NB4 (cell line): Measurements from ENCODE around the gene ERBB4.

Experiments used
- CTCF ChIP-seq: IDR thresholded peaks from one replicate; pipeline ENCODE4 v1.5.1; 2012; ENCODE audit warnings: low read depth, low read length
- MYC ChIP-seq: IDR thresholded peaks from 2 replicates; pipeline ENCODE4 v1.6.1; 2011; ENCODE audit warnings: low read depth, low read length
- POLR2A ChIP-seq: IDR thresholded peaks from 2 replicates; pipeline ENCODE4 v1.6.1; 2011; ENCODE audit warnings: mild to moderate bottlenecking; ENCODE audit not compliant: insufficient read length; ENCODE audit errors: extremely low read depth

GRCh38 chr2:211751848-211752247 is 786.8 kb downstream of the ERBB4 start:
- TF ChIP-seq CTCF: no peak
- TF ChIP-seq POLR2A: no peak
- no peak for TF ChIP-seq MYC
